ENCODE measurements around the gene ATG4D. TPM values are rescaled to one million over a fixed set of nuclear protein-coding genes. Genes with fewer than 3 reads are reported as not detected.

ATG4D gene
- total RNA-seq = 10 to 100 TPM; 41.6 to 50.2 TPM
- long read RNA-seq, partial matches to known transcripts = 6 of 6 reads
- long read RNA-seq, other reads (novel, unspliced or antisense) = 0 of 6 reads

GRCh38 chr19:10543420-10544241, at the start of gene ATG4D:
Gene ATG4D (plus strand): TSS chr19:10543904. CDS start chr19:10544091, 187 bp downstream.
- DNase-seq (peak; percentile 81), ATAC-seq (peak; percentile 94)
- intact Hi-C loops (cut with DNase I) = no loop called here

- ATAC-seq (no peak), DNase-seq (no peak)
- intact Hi-C loops (cut with DNase I) = no loop called here
These were observed 46.3 kb upstream of the ATG4D start for GRCh38 chr19:10497371-10497770.

GRCh38 chr19:10499550-10500246, 44.0 kb upstream of the ATG4D start:
- DNase-seq = no peak
- intact Hi-C loops (cut with DNase I) = loop anchor here in 1 of 2 donors (10.0 kb wide), 1 partner anchor 65 kb away; the partner anchor contains the start of genes CDKN2D and KRI1
- no peak for ATAC-seq

GRCh38 chr19:10500247-10500592, 43.5 kb upstream of the ATG4D start:
- ATAC-seq = no peak
- no peak for DNase-seq
- intact Hi-C loops (cut with DNase I) = loop anchor here in 1 of 2 donors (10.0 kb wide), 1 partner anchor 65 kb away; the partner anchor contains the start of genes CDKN2D and KRI1

GRCh38 chr19:10501971-10502523, 41.7 kb upstream of the ATG4D start:
- intact Hi-C loops (cut with DNase I) = loop anchor here in 1 of 2 donors (10.0 kb wide), 1 partner anchor 63 kb away; the partner anchor contains the start of genes CDKN2D and KRI1
- DNase-seq (peak; percentile 86), ATAC-seq (peak; percentile 71 to 77)

GRCh38 chr19:10502524-10503001, 41.1 kb upstream of the ATG4D start:
- intact Hi-C loops (cut with DNase I) = loop anchor here in 1 of 2 donors (10.0 kb wide), 1 partner anchor 62 kb away; the partner anchor contains the start of genes CDKN2D and KRI1
- ATAC-seq = peak; percentile 97
- peak; percentile 96 for DNase-seq

GRCh38 chr19:10503002-10503789, 40.5 kb upstream of the ATG4D start, which contains the start of gene KEAP1:
Gene KEAP1 (minus strand): TSS chr19:10503356. CDS start chr19:10500033, 3,323 bp downstream.
- intact Hi-C loops (cut with DNase I) = loop anchor here in 1 of 2 donors (10.0 kb wide), 1 partner anchor 62 kb away; the partner anchor contains the start of genes CDKN2D and KRI1
- ATAC-seq (peak; percentile 12 to 28), DNase-seq (peak; percentile 49)

- intact Hi-C loops (cut with DNase I) = loop anchor here in 1 of 2 donors (10.0 kb wide), 1 partner anchor 59 kb away; the partner anchor contains the start of genes CDKN2D and KRI1
- no peak for ATAC-seq
- DNase-seq = peak; percentile 80
These were observed 38.0 kb upstream of the ATG4D start for GRCh38 chr19:10505583-10506229.

- no peak for ATAC-seq
- no peak for DNase-seq
- intact Hi-C loops (cut with DNase I) = loop anchor here in 1 of 2 donors (10.0 kb wide), 1 partner anchor 57 kb away; the partner anchor contains the start of genes CDKN2D and KRI1
These were observed 35.7 kb upstream of the ATG4D start for GRCh38 chr19:10508036-10508435.

- intact Hi-C loops (cut with DNase I) = loop anchor here in 1 of 2 donors (10.0 kb wide), 1 partner anchor 56 kb away; the partner anchor contains the start of genes CDKN2D and KRI1
- ATAC-seq (no peak), DNase-seq (no peak)
These were observed 35.0 kb upstream of the ATG4D start for GRCh38 chr19:10508707-10509106.

- DNase-seq = no peak
- ATAC-seq = no peak
- intact Hi-C loops (cut with DNase I) = no loop called here
These were observed 33.4 kb upstream of the ATG4D start for GRCh38 chr19:10510301-10510802.

- DNase-seq (no peak), ATAC-seq (no peak)
- intact Hi-C loops (cut with DNase I) = no loop called here
These were observed 30.5 kb upstream of the ATG4D start for GRCh38 chr19:10513223-10513622.

GRCh38 chr19:10514211-10515145, 29.2 kb upstream of the ATG4D start:
- DNase-seq (no peak), ATAC-seq (no peak)
- intact Hi-C loops (cut with DNase I) = no loop called here

- DNase-seq = no peak
- ATAC-seq = no peak
- intact Hi-C loops (cut with DNase I) = no loop called here
These were observed 27.7 kb upstream of the ATG4D start for GRCh38 chr19:10516064-10516385.

GRCh38 chr19:10516671-10517286, 26.9 kb upstream of the ATG4D start:
- DNase-seq (no peak), ATAC-seq (no peak)
- intact Hi-C loops (cut with DNase I) = no loop called here

- intact Hi-C loops (cut with DNase I) = no loop called here
- ATAC-seq (peak; percentile 48 to 65), DNase-seq (no peak)
These were observed 26.3 kb upstream of the ATG4D start, which contains the start of gene S1PR5 for GRCh38 chr19:10517361-10517759. Gene S1PR5 (minus strand): TSS chr19:10517447. CDS start chr19:10515011, 2,436 bp downstream.

Measured in left cardiac atrium (tissue), 4 donors.